Measurements from ENCODE around the gene CASP8AP2.
"Not testable (repeated sequence)": the region's sequence is repeated elsewhere in the genome, so short reads cannot be mapped to it uniquely, and the experiment has no call there.

The CASP8AP2 gene

DNA sequence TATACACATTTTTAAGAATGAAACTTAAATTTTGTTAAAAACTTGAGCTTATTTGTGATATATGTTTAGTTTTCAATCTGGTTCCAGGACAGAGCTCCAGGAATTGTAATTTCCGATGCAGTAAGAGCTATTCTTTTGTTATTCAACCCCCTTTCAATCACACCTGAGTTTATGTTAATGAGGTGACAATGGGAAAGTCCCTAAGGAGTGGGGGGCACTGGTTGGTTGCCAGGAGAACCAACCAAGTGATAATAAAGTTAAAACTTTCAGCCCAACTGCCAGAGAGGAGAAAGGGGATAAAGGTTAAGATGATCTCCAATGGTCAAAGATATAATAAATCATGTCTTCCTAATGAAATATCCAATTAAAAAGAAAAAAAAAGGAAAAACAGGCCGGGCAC is 29.9 kb upstream of the CASP8AP2 start:
- DNase-seq (ENCODE audit: low spot score): no peak
- TF ChIP-seq CTCF (IDR thresholded peaks at IDR 0.05; ENCODE audit: extremely low read depth, missing control alignments): no peak

- DNase-seq (ENCODE audit: low spot score): no peak
- TF ChIP-seq CTCF (IDR thresholded peaks at IDR 0.05; ENCODE audit: extremely low read depth, missing control alignments): no peak
Measured at GRCh38 chr6:89803271-89803670, 26.4 kb upstream of the CASP8AP2 start.

GRCh38 chr6:89805814-89806371 is 23.8 kb upstream of the CASP8AP2 start:
- no peak for DNase-seq (ENCODE audit: low spot score)
- no peak for TF ChIP-seq CTCF (IDR thresholded peaks at IDR 0.05; ENCODE audit: extremely low read depth, missing control alignments)

- no peak for DNase-seq (ENCODE audit: low spot score)
- TF ChIP-seq CTCF (IDR thresholded peaks at IDR 0.05; ENCODE audit: extremely low read depth, missing control alignments): no peak
Measured at GRCh38 chr6:89807581-89807980, 22.1 kb upstream of the CASP8AP2 start.

GRCh38 chr6:89813422-89813821 is 16.3 kb upstream of the CASP8AP2 start:
- not testable (repeated sequence) for DNase-seq (ENCODE audit: low spot score)

DNA sequence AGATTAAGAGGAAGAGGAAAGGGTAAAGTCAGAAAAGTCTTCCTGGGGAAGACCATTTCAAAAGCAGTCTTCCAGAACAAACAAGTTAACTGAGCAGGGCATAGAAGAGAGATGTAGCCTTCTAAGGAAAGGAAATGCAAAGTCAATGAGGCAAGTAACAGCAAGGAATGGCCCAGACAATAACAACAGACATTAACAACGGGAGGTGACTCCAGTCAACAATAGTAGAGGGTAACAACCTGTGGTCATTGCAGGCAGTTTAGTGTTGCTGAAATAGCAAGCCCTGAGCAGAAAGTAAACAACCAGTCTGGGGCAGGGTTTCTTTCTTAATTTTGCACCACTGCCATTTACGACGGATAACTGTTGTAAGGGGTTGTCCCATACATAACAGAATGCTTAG is 12.2 kb upstream of the CASP8AP2 start:
- no peak for TF ChIP-seq CTCF (IDR thresholded peaks at IDR 0.05; ENCODE audit: extremely low read depth, missing control alignments)
- no peak for DNase-seq (ENCODE audit: low spot score)

- TF ChIP-seq CTCF (IDR thresholded peaks at IDR 0.05; ENCODE audit: extremely low read depth, missing control alignments): no peak
- DNase-seq (ENCODE audit: low spot score): no peak
Measured at GRCh38 chr6:89818977-89819335, 10.7 kb upstream of the CASP8AP2 start.

DNA sequence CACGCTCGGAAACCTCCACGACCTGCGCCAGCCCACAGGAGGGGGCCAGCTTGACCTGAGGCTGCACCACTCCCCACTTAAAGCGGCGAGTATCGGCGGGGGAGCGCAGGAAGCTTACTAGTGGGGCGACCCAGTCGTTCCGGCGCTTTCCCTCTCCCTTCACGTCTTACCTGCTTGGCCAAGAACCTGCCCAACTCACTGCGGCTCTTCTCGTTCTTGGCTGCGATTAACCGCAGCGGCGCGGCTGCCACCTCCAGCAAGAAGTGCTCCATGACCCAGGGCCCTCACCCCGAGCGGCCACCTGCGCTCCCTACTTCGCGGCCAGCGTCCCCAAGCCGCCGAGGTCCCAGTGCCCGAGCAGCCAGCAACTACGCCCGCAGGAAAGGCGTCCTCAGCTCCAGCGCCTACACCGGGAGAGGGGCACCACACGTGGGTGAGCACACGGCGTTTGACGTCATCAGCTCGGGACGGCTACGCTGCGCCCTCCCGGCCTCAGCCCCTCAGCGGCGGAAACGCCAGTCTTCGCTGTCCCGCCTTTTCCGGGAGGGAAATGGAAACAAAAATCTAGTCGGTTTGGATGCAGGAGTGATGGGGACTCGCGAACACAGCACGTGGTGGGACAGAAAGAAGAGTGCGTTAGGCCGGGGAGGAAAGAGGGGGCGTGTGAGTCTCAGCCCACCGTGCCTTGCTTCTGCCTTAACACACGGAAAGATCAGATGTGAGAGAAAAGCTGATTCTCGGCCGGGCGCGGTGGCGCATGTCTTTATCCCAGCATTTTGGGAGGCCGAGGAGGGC is 10.1 kb upstream of the CASP8AP2 start, which contains the start of gene MDN1:
TSS of gene MDN1 (minus strand) at position 459 of the 795 bp plus-strand sequence. CDS start at position 272, 187 bp downstream.
- TF ChIP-seq CTCF (IDR thresholded peaks at IDR 0.05; ENCODE audit: extremely low read depth, missing control alignments): no peak
- DNase-seq (ENCODE audit: low spot score): peak; percentile 87
